Neural cell (in vitro differentiated cells): ENCODE results near the gene C6orf132. TPM values are rescaled to one million over a fixed set of nuclear protein-coding genes. Genes with fewer than 3 reads are reported as not detected.
A peak's percentile ranks its signal among the peaks of the same experiment; 100 is the strongest.

Experiments used
- H2AFZ ChIP-seq: fragments of 200-600, 300-800 bp; sonication (generic), shearing (Covaris generic); 2 replicates; pipeline ENCODE4 v1.6.0; 2014; ENCODE audit warnings: low read depth, mild to moderate bottlenecking, antibody characterized with exemption, low read length, moderate library complexity
- H3F3A ChIP-seq: fragments of 200-600 bp; shearing (Covaris generic); 2 replicates; pipeline ENCODE4 v1.6.1; 2016; ENCODE audit warnings: mild to moderate bottlenecking, moderate library complexity, mixed read lengths, antibody characterized with exemption, low read length; ENCODE audit not compliant: insufficient read depth, poor library complexity, severe bottlenecking
- H3K27ac ChIP-seq: fragments of 200-600, 300-800 bp; sonication (generic), shearing (Covaris generic); 2 replicates; pipeline ENCODE4 v1.5.1; 2014; ENCODE audit warnings: mild to moderate bottlenecking, low read length, moderate library complexity
- H3K27me3 ChIP-seq: fragments of 300-800, 200-600 bp; sonication (generic), shearing (Covaris generic); 2 replicates; pipeline ENCODE4 v1.6.0; 2014; ENCODE audit warnings: mild to moderate bottlenecking, low read depth, low read length, moderate library complexity; ENCODE audit not compliant: insufficient read depth
- H3K36me3 ChIP-seq: fragments of 300-800, 200-600 bp; sonication (generic), shearing (Covaris generic); 2 replicates; pipeline ENCODE4 v1.5.1; 2014; ENCODE audit warnings: mild to moderate bottlenecking, antibody characterized with exemption, low read length, moderate library complexity; ENCODE audit not compliant: insufficient read depth
- H3K4me2 ChIP-seq: fragments of 300-800, 200-600 bp; sonication (generic), shearing (Covaris generic); 2 replicates; pipeline ENCODE4 v1.6.0; 2014; ENCODE audit warnings: mild to moderate bottlenecking, low read length
- H3K4me3 ChIP-seq: fragments of 300-800, 200-600 bp; sonication (generic), shearing (Covaris generic); 2 replicates; pipeline ENCODE4 v1.5.1; 2014; ENCODE audit warnings: mild to moderate bottlenecking, low read length, moderate library complexity
- H3K79me2 ChIP-seq: fragments of 200-600 bp; shearing (Covaris generic); replicated peaks from 2 replicates; pipeline ENCODE4 v1.6.0; 2014; ENCODE audit warnings: mild to moderate bottlenecking, low read length, moderate library complexity; ENCODE audit not compliant: insufficient read depth
- H3K9ac ChIP-seq: fragments of 300-800, 200-600 bp; sonication (generic), shearing (Covaris generic); 2 replicates; pipeline ENCODE4 v1.6.1; 2016; ENCODE audit warnings: mild to moderate bottlenecking, low read length, mixed read lengths
- H3K9me2 ChIP-seq: fragments of 200-600 bp; shearing (Covaris generic); 2 replicates; pipeline ENCODE4 v1.6.1; 2016; ENCODE audit warnings: mild to moderate bottlenecking, low read length, mixed read lengths; ENCODE audit not compliant: insufficient read depth
- H3K9me3 ChIP-seq: fragments of 200-600, 300-800 bp; sonication (generic), shearing (Covaris generic); 2 replicates; pipeline ENCODE4 v1.6.1; 2016; ENCODE audit warnings: mild to moderate bottlenecking, mixed run types, low read length, moderate library complexity, mixed read lengths
- H4K20me1 ChIP-seq: fragments of 200-600 bp; shearing (Covaris generic); 2 replicates; pipeline ENCODE4 v1.6.1; 2016; ENCODE audit warnings: mild to moderate bottlenecking, mixed run types; ENCODE audit not compliant: insufficient read depth
- EP300 ChIP-seq: fragments of 450-650 bp; conservative IDR thresholded peaks from 2 replicates; pipeline ENCODE4 v1.6.1; 2014; ENCODE audit warnings: antibody characterized with exemption, mild to moderate bottlenecking, moderate library complexity; ENCODE audit not compliant: poor library complexity, severe bottlenecking
- EZH2 ChIP-seq: fragments of 200-600, 300-800 bp; shearing (Covaris generic), sonication (generic); IDR thresholded peaks from 2 replicates; pipeline ENCODE4 v1.6.1; 2014; ENCODE audit warnings: antibody characterized with exemption, low read length, borderline replicate concordance, mild to moderate bottlenecking; ENCODE audit not compliant: insufficient read depth, poor library complexity, severe bottlenecking
- MXI1 ChIP-seq: fragments of 450-650 bp; conservative IDR thresholded peaks from 2 replicates; pipeline ENCODE4 v1.6.1; 2014; ENCODE audit warnings: antibody characterized with exemption, mild to moderate bottlenecking; ENCODE audit not compliant: poor library complexity, severe bottlenecking
- POLR2AphosphoS5 ChIP-seq: IDR thresholded peaks from 2 replicates; pipeline ENCODE4 v1.6.1; 2012
- RAD21 ChIP-seq: fragments of 450-650 bp; conservative IDR thresholded peaks from 2 replicates; pipeline ENCODE4 v1.6.1; 2014; ENCODE audit warnings: antibody characterized with exemption, mild to moderate bottlenecking, moderate library complexity
- SMC3 ChIP-seq: fragments of 450-650 bp; conservative IDR thresholded peaks from 2 replicates; pipeline ENCODE4 v1.6.1; 2014; ENCODE audit warnings: antibody characterized with exemption, mild to moderate bottlenecking, moderate library complexity; ENCODE audit not compliant: poor library complexity
- TAF1 ChIP-seq: IDR thresholded peaks from 2 replicates; pipeline ENCODE4 v1.6.1; 2012; ENCODE audit warnings: low read depth
- polyA plus RNA-seq: library from polyadenylated mRNA; depleted of rRNA; stranded (reverse); fragments of >200 nt; gene quantifications from 2 replicates; pipeline ENCODE4 v1.2.3, GENCODE V29; 2014
- TF ChIP-seq, protein P1 (sequence below): IDR thresholded peaks from 2 replicates; pipeline ENCODE4 v1.6.1; 2012; ENCODE audit warnings: borderline replicate concordance
- TF ChIP-seq, protein P2 (sequence below): fragments of 450-650 bp; IDR thresholded peaks from 2 replicates; pipeline ENCODE4 v1.5.1; 2014; ENCODE audit warnings: antibody characterized with exemption, mild to moderate bottlenecking, moderate library complexity; ENCODE audit not compliant: poor library complexity, severe bottlenecking

C6orf132 gene
- polyA plus RNA-seq, 1 donor from 2014 or later: not detected

DNA sequence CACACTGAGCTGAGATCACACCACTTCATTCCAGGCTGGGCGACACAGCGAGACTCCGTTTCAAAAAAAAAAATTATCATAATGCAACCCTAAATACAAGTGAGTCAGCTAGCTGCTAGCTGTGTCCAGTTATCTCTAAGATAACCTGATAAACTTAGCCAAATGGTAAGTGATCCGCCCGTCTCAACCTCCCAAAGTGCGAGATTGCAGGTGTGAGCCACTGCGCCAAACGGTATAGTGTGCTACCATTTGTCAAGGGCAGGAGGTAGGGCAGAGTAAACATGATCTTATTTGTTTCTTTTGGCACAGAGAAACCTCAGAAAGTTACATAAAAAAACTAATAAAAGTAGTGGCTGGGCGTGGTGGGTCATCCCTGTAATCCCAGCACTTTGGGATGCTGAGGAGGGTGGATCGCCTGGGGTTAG lies 4.7 kb upstream of the C6orf132 start:
- Histone ChIP-seq H3K36me3 (no peaks in the 10 kb centered on the region), H3K27me3 (peaks cover 14% of the 10 kb centered on the region), H3K79me2 (no peaks in the 10 kb centered on the region), H3F3A (no peaks in the 10 kb centered on the region), H3K27ac (no peak overlapping the region), H3K9ac (no peak overlapping the region), H3K9me2 (no peaks in the 10 kb centered on the region), H4K20me1 (no peaks in the 10 kb centered on the region), H3K4me2 (no peak overlapping the region), H2AFZ (no peak overlapping the region), H3K9me3 (no peaks in the 10 kb centered on the region), H3K4me3 (no peak overlapping the region)
- TF ChIP-seq EZH2: no peak
- no peak for TF ChIP-seq MXI1
- TF ChIP-seq POLR2AphosphoS5: no peak
- TF ChIP-seq TAF1: no peak
- TF ChIP-seq SMC3: no peak
- TF ChIP-seq RAD21: no peak
- no peak for TF ChIP-seq EP300
- TF ChIP-seq, protein P1, sequence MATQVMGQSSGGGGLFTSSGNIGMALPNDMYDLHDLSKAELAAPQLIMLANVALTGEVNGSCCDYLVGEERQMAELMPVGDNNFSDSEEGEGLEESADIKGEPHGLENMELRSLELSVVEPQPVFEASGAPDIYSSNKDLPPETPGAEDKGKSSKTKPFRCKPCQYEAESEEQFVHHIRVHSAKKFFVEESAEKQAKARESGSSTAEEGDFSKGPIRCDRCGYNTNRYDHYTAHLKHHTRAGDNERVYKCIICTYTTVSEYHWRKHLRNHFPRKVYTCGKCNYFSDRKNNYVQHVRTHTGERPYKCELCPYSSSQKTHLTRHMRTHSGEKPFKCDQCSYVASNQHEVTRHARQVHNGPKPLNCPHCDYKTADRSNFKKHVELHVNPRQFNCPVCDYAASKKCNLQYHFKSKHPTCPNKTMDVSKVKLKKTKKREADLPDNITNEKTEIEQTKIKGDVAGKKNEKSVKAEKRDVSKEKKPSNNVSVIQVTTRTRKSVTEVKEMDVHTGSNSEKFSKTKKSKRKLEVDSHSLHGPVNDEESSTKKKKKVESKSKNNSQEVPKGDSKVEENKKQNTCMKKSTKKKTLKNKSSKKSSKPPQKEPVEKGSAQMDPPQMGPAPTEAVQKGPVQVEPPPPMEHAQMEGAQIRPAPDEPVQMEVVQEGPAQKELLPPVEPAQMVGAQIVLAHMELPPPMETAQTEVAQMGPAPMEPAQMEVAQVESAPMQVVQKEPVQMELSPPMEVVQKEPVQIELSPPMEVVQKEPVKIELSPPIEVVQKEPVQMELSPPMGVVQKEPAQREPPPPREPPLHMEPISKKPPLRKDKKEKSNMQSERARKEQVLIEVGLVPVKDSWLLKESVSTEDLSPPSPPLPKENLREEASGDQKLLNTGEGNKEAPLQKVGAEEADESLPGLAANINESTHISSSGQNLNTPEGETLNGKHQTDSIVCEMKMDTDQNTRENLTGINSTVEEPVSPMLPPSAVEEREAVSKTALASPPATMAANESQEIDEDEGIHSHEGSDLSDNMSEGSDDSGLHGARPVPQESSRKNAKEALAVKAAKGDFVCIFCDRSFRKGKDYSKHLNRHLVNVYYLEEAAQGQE: no peak
- TF ChIP-seq, protein P2, sequence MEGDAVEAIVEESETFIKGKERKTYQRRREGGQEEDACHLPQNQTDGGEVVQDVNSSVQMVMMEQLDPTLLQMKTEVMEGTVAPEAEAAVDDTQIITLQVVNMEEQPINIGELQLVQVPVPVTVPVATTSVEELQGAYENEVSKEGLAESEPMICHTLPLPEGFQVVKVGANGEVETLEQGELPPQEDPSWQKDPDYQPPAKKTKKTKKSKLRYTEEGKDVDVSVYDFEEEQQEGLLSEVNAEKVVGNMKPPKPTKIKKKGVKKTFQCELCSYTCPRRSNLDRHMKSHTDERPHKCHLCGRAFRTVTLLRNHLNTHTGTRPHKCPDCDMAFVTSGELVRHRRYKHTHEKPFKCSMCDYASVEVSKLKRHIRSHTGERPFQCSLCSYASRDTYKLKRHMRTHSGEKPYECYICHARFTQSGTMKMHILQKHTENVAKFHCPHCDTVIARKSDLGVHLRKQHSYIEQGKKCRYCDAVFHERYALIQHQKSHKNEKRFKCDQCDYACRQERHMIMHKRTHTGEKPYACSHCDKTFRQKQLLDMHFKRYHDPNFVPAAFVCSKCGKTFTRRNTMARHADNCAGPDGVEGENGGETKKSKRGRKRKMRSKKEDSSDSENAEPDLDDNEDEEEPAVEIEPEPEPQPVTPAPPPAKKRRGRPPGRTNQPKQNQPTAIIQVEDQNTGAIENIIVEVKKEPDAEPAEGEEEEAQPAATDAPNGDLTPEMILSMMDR: no peak

DNA sequence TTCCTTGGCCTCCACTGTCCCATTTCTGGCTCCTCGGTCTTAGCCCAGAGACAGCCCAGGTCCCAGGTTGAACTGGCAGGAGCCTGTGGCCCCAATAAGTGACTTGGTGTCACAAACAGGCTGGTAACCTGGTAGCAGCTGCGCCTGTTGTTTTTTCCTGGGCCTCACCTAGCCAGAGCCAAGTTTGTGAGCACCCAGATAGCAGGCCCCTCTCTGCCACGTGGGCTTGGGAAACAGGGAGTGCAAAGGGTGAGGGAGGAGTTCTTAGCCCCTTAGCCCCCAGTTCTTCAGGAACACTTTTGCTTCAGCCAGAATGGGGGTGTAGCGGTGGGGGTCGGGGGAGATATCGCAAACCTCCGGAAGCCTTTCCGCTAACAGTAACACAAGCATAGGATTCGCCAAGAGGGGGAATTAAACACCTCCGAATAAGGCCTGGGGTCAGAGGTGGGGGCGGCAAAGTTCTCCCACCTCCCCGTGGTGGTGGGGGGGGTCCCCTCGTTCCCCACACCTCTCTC lies 760 bp downstream of the C6orf132 start:
- H3K4me2 ChIP-seq: no peak overlapping the region
- no peaks in the 10 kb centered on the region for H3K9me3 ChIP-seq
- no peak overlapping the region for H2AFZ ChIP-seq
- H3K9me2 ChIP-seq: no peaks in the 10 kb centered on the region
- no peaks in the 10 kb centered on the region for H4K20me1 ChIP-seq
- H3K4me3 ChIP-seq: peak overlapping the region; percentile 58
- H3F3A ChIP-seq: no peaks in the 10 kb centered on the region
- no peaks in the 10 kb centered on the region for H3K79me2 ChIP-seq
- peaks cover 22% of the 10 kb centered on the region for H3K27me3 ChIP-seq
- no peak overlapping the region for H3K9ac ChIP-seq
- no peaks in the 10 kb centered on the region for H3K36me3 ChIP-seq
- TF ChIP-seq POLR2AphosphoS5: no peak
- no peak for TF ChIP-seq EP300
- TF ChIP-seq RAD21: no peak
- TF ChIP-seq, protein P1: no peak
- TF ChIP-seq SMC3: no peak
- TF ChIP-seq MXI1: no peak
- no peak for TF ChIP-seq TAF1
- TF ChIP-seq, protein P2: no peak
- no peak for TF ChIP-seq EZH2
- no peak overlapping the region for H3K27ac ChIP-seq
